NCI-H446 treated with DMSO at 0.1 percent for 48 hours (cell line): Measurements from ENCODE around the gene NTPCR.

Source experiments
- DNase-seq: peaks from one replicate; lab custom pipeline; 2025; lab: John Stamatoyannopoulos, UW

NTPCR gene

DNA sequence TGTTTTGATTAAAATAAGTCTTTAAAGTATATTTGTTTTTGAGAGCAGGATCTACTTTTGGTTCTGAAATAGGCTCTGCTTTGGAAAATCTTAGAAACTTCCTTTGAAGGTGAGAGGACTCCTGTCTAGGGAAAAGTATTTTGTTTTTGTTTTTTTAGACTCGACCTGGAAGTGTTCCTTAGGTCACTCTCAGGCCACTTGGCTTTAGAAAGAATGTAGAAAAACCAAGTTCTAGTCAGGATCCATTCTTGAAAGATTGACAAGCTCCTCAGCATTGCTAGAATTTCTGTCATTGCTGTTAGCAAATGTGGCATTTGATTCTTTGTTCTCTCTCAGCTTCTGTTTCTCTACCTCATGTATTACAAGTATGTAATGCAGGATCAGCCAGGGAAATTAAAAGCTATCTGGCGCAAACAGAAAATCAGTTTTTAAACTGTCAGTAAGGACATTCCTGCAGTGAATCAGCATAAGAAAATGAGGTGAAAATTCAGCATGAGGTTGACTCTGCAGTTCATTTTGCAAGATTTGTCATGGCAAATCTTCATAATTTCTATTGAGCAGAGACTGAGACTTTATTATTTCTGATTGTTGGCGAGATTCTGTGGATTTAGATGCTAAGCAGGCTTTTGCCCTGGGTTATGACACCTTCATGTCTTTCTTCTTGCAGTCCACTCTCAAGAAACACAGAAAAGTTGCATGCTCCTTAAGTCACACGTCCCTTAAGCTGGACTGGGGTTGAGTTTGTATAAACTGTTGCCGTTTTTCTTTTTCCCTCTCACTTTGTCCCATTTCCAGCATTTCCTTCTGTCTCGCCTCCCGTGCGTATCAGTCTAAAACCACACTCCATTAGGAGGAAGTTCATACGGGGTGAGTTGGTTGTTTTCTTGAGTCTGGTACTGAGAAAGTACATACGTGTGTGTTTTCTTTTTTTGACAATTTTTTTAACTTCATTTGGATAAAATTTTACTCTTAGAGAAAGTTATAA is 12.6 kb downstream of the NTPCR start:
- no peak for DNase-seq

DNA sequence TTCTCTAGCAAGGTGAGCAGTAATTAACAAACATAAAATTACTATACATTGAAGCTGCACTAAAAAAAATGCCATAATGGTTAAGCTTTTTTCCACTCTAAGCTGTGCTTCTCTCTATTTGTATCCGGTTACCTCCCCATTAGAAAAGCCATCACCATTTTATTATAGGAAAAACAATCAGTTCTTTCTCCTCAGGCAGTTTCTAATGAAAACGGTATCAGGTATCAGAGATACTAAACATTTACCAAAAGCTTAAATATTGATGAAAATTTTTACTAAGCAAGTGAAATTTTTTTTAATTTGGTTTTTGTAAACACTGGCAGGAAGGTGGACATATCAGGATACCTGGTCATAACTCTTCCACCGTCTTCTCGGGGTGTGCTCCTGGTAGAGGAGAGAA is 14.2 kb downstream of the NTPCR start:
- DNase-seq, result no peak

DNA sequence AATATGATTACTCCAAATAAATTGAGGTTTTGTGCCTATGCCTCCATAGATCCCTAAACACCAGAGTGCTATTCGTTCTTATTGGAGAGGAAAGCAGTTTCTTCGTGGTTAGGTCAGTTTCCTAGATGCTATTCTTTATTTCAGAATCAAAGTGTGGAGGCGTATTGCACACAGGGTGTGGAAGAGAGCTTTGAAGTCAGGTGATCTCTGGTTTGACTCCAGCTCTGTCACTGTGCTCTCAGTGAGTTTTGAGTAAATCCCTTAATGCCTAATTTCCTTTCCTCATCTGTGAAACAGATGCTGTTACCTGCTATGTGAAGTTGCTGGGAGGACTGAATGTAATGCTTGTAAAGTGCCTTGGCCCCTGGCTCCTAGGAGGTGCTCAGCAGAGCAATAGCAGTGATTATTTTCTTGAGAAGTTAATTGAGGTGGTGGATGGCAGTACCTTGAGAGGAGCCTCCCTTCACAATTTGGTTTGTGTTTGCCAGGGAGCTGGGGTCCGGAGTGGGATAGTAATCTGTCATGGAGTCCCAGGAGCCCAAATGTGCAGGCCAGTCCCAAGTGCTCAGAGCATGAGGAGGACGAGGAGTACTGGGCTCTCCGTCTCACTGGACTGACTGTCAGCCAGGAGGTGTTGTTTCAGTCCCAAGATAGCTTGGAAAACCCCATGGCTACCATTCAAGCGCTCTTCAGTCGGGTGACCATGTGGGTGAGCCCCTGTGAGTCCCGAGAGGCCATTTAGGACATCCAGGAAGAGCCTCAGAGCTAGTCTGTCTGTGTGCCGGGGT is 14.9 kb downstream of the NTPCR start:
- DNase-seq, result no peak

DNA sequence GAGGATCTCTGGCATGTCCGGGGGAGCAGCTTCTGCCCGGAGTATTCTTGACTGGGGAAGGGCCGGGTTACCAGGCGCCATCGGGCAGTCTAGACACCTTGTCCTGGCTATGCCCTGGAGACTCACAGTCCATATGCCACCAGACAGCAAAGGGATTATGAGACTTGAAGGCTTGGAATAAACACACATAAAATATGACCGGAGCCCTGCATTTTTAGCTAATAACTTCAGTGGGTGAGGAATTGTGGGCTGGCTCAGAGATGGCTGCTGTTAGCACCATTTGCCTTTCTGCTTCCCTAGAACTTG is 15.5 kb downstream of the NTPCR start:
- no peak for DNase-seq

DNA sequence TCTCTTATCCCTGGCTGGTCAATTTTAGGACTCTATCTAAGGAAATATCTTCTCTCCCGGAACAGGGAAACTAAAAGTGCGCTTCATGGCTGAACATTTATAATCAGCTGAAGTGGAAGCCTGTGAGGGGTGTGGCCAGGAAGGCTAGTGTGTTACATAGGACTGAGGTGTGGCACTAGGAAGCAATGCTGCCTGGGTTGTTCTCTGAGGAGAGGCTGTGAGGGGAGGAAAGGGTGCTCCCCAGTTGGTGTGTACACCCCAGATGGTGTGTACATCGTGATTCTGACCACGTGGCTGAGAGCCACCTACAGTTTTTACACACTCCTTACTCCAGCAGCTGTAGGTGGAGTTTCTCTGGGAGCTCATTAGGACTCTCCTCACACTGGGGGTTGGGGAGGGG is 16.3 kb downstream of the NTPCR start:
- DNase-seq, result no peak

DNA sequence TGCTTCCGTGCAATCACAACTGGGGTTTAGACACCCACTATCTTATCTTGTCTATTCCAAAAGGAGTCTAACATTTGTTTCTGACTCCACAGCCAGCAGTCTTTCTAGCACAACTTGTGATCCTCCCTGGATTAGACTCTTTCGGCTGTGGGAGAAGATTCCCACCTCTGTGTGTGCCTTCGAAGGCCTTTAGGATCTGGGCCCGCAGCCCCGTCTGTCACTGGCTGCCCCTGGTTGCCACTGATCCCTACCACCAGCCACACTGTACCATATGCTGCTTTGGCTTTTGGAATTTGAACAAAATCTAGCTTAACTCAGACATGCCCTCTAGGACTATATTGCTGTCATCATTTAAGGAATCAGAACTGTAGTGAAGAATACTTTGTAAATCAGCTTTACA is 18.0 kb downstream of the NTPCR start:
- DNase-seq, result no peak

DNA sequence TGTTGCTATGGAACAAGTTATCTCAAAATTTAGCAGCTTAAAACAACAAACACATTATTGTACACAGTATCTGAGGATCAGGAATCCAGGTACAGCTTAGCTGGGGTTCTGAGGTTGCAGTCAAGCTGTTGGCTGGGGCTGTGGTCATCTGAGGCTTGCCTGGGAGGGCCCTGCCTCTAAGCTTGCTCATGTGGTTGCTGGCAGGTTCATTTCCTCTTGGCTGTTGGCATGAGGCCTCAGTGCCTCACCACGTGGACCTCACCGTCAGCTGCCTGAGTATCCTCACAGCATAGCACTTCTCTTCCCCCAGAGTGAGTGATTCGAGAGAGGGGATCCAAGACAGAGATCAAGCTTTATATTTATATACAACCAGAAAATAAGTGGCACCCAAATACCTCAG is 18.6 kb downstream of the NTPCR start:
- DNase-seq, result no peak

DNA sequence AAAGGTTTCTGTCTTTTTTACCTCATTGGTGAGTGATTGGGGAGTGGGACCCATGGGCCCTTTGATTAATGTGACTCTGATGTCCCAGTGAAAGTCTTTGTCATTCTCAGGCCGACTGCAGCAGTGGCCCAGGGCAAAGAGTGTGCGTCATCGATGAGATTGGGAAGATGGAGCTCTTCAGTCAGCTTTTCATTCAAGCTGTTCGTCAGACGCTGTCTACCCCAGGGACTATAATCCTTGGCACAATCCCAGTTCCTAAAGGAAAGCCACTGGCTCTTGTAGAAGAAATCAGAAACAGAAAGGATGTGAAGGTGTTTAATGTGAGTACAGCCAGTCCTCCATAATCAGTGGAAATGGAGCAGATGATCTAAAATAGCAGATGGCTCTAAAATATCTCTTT is 19.4 kb downstream of the NTPCR start:
- DNase-seq, result no peak

DNA sequence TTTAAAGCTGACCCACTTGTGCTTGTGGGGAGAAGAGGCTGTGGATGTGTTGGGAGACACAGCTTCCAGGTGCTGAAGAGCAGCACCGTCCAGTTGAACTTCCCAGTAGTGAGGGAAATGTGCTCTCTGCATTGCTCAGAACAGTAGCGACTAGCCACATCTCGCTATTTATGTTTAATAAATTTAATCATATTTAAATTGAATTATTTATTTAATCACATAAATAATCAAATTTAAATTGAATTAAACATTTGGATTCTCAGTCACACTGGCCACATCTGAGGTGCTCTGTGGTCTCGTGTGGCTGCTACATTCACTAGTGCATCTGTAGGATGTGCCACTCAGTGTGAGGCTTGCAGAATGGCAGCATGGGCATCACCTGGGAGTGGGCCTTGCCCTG is 20.1 kb downstream of the NTPCR start:
- no peak for DNase-seq

DNA sequence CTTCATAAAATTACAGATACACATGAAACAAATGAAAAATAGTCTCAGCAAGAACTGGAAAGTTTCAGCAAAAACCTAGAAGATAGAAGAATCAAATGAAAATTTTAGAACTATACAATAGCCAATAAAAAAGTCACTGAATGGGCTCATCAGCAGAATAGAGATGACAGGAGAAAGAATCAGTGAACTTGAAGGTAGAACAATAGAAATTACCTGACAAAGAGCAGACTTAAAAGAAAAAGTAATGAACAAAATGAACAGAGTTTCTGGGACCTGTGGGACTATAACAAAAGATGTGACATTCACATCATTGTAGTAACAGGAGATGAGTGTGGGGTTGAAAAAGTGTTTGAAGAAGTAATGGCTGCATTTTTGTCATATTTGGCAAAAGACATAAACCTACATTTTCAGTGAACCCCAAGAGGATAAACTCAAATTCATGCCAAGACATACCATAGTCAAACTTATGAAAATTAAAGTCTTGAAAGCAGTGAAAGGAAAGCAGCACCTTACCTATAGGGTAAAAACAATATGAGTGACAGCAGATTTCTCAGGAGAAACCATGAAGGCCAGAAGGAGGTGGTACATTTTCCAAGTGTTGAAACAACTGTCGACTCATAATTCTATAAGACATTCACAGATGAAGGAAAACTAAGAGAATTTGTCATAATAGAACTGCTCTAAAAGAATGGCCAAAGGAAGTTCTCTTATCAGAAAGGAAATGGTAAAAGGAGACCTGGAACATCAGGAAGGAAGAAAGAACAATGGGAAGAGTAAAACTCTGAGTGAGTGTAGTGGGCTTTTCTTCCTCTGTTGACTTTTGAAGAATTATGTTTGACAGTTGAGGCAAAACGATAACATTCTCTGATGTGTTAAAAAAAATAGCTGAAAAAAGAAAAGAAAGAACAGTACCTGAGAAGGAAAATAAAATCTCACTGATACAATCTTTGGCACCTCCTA is 23.5 kb downstream of the NTPCR start:
- no peak for DNase-seq

DNA sequence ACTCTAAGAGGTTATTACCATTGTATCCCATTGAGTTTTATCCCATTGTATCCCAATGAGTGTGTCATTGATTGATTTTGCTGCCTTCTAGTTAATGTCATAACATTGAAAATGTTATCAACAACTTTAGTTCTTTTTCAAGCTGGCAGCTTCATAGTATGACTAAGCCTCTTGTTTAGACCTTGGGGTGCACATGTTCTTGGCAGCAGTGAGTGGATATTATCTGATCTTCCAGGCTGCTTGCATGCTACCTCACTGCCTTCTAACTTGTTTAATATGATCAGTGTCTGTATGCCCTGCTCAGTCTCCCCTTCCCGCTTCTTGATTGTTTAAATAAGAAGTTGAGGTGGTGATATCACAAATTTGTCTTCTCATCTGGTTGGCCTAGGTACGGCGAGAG is 24.6 kb downstream of the NTPCR start:
- no peak for DNase-seq

DNA sequence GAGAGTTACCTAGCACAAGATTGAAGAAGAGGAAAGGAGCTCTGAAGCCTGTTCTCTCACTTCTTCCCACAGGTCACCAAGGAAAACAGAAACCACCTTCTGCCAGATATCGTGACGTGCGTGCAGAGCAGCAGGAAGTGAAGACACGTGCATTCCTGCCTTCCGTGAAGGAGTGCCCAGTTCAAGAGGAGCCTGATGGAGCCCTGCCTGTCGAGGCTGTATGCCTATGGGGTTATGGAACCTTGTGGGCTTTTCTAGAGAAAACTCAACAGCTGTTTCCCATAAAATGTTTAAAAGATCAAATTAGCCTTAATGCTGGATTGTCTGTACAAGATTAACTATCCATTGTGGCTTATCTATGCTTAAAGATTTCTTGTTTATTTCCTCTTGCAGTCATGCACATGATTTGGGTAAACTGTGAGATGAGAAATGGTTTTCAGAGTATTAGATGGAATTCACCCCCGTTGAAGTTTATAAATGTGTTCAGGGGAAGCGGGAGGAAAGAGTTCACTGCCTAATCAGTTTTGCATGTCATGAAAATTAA is 27.8 kb downstream of the NTPCR start:
- no peak for DNase-seq

DNA sequence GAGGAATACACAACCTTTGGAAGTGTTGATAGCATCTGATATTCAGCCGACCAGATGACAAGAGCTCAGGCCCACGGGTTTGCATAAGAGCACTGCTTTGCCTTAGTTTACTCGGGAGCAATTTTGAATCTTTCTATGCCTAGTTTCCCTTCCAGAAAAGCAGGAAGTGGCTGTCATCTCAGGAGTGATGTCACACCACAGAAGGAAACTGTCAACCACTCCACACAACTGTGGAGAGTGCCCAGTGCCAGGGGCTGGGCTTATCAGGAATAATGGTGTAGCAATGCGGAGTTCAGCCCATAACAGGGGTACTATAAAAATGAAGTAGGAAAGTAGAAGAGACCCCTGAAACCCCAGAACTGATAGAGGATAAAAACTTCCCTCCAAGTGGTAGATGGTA is 28.4 kb downstream of the NTPCR start:
- no peak for DNase-seq

DNA sequence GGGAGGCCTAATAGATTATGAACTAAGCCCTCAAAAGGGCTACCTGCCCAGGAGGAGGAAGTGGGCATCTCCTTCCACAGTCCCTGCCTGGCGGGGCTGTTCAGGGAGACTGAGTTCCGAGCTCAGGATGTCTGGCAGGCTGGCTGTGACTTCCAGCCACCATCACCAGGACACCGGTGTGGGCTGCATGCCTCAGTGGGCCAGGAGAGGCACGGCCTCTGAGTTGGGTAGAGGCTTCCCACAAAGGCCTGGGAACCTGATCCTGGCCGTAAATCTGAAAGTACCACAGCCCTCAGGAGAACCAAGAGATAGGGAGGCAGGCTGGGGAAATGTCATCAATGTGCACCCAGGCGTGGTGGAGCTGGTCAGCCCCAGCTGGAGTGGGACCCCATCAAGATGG is 29.1 kb downstream of the NTPCR start:
- DNase-seq, result no peak

DNA sequence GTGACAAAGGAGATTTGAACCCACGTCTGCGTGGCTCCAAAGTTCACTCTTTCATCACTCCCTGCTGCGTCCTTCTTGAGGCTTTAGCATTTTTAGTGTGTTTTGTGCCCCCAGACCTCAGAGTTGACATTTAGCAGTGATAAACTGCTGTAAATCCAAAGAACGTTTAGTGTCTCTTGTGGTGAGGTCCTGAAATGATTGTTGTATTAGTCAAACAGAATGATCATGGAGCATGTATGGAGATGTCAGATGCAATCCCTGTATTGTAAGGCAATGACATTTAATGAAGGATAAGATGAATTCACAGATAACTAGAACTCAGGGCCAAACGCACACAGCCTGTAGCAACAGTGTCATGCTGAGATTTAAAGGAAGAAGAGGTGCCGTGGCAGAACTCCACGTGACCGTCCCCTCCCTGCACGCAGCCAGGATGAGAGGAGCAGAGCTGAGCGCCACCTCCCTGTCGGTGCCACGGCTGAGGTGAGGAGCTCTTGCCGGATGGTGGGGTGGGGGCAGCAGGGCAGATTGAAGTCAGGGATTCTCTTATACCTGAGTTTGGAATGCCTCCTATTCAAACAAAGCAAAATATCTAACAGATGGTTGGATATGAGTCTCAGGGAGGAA is 30.1 kb downstream of the NTPCR start:
- DNase-seq, result no peak

DNA sequence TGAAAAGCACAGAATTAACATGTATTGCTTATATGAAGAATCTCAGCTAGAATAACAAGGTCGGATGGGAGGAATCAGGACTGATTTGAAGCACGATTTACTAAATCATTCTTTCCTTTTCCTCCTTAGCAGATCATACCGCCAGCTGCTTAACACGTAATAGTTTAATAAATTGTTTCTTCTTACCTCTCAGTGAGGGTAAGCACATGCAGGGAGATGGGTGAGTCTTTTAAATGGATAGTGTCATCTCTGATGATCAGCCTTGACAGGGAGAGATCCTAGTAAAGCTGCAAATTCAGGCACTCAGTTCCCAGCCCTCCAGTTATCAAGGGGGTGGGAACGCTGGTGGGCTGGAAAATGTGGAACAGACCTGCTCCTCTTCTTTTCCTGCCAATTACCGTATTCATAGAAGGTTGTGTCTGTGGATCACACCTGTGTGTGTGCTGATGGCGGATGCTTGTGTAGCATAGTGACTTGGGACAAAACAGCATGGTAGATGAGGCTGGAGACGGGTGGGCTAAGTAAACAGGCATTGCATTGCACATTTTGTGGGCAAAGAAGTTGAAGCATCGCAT is 30.7 kb downstream of the NTPCR start:
- no peak for DNase-seq

DNA sequence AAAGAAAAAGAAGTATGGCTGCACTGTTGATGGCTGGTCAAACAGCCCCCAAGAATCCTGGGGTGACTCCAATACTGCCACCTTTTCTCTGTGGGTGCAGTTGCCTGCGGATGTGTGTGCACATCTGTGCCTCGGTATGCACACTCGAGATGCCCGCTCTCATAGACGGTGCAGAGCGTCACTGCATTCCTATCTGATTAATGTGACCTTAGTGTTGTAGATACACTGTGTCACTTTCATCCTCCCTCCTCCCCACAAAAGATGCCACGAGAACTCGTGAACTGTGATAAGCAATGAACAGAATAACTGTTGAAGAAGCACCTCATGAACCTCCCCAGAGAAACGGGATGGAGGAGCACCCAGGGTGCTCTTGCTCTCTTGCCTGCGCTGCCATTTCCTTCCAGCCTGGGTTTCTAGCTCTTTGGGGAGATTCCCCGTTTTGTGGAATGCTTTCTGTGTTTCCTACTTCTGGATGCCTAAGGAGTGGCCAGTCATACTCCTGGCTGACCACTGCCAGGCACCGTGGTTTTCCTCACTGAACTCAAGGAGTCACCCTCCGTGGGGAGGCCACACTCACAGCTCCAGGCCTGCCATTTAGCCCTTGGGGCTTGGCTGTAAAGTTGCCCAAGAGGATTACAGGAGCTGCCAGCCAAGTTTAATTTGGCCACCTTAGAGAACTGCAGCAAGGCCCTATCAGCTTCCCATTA is 32.0 kb downstream of the NTPCR start:
- no peak for DNase-seq

DNA sequence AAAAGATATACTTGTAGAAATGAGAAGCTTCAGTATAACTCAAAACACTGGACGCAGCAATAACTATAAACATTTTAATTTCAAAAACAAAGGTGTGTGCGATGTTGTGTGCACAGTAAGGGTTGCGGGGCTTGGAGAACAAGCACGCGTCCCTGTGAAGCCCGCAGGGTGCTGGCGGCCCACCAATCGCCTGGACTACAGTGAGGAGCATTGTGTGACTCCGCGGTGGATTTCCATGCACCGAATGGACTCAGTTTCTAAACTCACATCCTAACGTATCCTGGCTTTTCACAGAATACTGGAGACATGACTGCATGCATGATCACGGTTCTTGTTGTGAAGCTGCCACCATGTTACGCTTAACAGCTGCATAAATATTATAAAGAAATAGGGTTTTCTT is 33.0 kb downstream of the NTPCR start:
- DNase-seq, result no peak

DNA sequence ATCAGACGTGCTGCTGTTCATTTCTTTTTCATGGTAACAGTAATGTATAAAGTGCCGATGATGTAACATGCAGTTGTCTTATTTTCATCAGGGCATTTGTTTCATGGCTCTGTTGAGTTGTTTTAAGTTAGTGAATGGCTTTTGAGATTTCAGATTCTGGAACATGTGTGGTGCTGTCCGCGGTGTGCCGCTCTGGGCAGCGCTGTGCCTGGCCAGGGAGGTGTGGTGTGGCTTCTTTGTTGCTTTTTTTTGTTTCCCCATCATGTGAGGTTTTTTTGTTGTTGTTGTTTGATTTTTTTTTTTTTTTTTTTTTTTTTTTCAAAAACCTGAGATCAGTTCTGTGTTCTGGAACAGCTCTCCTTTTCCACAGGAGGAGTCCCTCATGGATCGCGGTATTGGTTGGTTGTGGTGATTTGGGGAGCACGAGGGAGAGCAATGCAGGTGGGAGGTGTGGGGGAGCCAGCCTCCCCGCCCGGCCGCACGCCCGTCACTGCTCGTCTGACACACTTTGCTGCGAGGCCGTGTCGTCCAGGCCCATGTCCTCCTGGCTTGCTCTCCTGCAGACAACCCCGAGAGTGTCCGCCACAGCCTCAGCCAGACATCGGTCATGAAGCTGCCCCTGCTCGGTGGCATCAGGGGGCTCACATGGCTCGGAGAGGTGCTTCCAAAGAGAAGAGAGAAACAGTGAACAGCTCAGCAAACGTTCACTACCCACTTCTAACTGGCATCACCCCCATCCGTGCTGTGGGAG is 33.6 kb downstream of the NTPCR start:
- no peak for DNase-seq
